GM06990 (cell line): ENCODE results near the gene SEC31B.

Source experiments
- DNase-seq: peaks from one replicate; pipeline ENCODE4 v3.0.0-alpha.2; 2011; ENCODE audit not compliant: insufficient read length; ENCODE audit errors: extremely low read depth
- H3K27me3 ChIP-seq: replicated peaks from 2 replicates; pipeline ENCODE4 v1.6.0; 2011; ENCODE audit warnings: low read length; ENCODE audit not compliant: control insufficient read depth, insufficient read depth
- H3K36me3 ChIP-seq: 2 replicates; pipeline ENCODE4 v1.5.1; 2011; ENCODE audit warnings: low read length; ENCODE audit not compliant: control insufficient read depth, insufficient read depth
- H3K4me3 ChIP-seq: replicated peaks from 2 replicates; pipeline ENCODE4 v1.5.1; 2011; ENCODE audit warnings: low read depth, mild to moderate bottlenecking, control low read depth, low read length
- CTCF ChIP-seq: IDR thresholded peaks from 2 replicates; pipeline ENCODE4 v1.5.1; 2011; ENCODE audit warnings: low read length, control low read depth, mild to moderate bottlenecking, inconsistent platforms; ENCODE audit not compliant: insufficient read depth, poor library complexity, severe bottlenecking

The SEC31B gene

GRCh38 chr10:100565206-100565985, 45.7 kb upstream of the SEC31B start:
- no peaks in the 10 kb centered on the region for H3K36me3 ChIP-seq
- no peak for DNase-seq
- no peaks in the 10 kb centered on the region for H3K27me3 ChIP-seq
- no peak overlapping the region for H3K4me3 ChIP-seq
- no peak for TF ChIP-seq CTCF

GRCh38 chr10:100562008-100562672, 42.5 kb upstream of the SEC31B start:
- Histone ChIP-seq H3K4me3 (no peak overlapping the region), H3K27me3 (no peaks in the 10 kb centered on the region), H3K36me3 (no peaks in the 10 kb centered on the region; the same call in 1 of the 2 replicates)
- peak; percentile 82 for TF ChIP-seq CTCF
- peak; percentile 77 for DNase-seq

GRCh38 chr10:100561005-100561404, 41.3 kb upstream of the SEC31B start:
- no peaks in the 10 kb centered on the region for H3K27me3 ChIP-seq
- H3K4me3 ChIP-seq, result no peak overlapping the region
- no peak for TF ChIP-seq CTCF
- no peak for DNase-seq
- H3K36me3 ChIP-seq, result peaks cover 2% of the 10 kb centered on the region

- H3K36me3 ChIP-seq, result peaks cover 2% of the 10 kb centered on the region
- TF ChIP-seq CTCF, result no peak
- H3K4me3 ChIP-seq, result no peak overlapping the region
- no peak for DNase-seq
- H3K27me3 ChIP-seq, result no peaks in the 10 kb centered on the region
These were observed 40.6 kb upstream of the SEC31B start for GRCh38 chr10:100560248-100560647.

- Histone ChIP-seq H3K27me3 (no peaks in the 10 kb centered on the region), H3K36me3 (peaks cover 6% of the 10 kb centered on the region), H3K4me3 (no peak overlapping the region)
- DNase-seq, result no peak
- no peak for TF ChIP-seq CTCF
These were observed 35.2 kb upstream of the SEC31B start for GRCh38 chr10:100554902-100555301.
